ENCODE measurements around the gene DGKI. TPM values are rescaled to one million over a fixed set of nuclear protein-coding genes. Genes with fewer than 3 reads are reported as not detected.

Gene DGKI
- total and polyA plus RNA-seq, 7 donors = under 0.01 to 0.56 (median 0.44) TPM; not detected in 2

DNA sequence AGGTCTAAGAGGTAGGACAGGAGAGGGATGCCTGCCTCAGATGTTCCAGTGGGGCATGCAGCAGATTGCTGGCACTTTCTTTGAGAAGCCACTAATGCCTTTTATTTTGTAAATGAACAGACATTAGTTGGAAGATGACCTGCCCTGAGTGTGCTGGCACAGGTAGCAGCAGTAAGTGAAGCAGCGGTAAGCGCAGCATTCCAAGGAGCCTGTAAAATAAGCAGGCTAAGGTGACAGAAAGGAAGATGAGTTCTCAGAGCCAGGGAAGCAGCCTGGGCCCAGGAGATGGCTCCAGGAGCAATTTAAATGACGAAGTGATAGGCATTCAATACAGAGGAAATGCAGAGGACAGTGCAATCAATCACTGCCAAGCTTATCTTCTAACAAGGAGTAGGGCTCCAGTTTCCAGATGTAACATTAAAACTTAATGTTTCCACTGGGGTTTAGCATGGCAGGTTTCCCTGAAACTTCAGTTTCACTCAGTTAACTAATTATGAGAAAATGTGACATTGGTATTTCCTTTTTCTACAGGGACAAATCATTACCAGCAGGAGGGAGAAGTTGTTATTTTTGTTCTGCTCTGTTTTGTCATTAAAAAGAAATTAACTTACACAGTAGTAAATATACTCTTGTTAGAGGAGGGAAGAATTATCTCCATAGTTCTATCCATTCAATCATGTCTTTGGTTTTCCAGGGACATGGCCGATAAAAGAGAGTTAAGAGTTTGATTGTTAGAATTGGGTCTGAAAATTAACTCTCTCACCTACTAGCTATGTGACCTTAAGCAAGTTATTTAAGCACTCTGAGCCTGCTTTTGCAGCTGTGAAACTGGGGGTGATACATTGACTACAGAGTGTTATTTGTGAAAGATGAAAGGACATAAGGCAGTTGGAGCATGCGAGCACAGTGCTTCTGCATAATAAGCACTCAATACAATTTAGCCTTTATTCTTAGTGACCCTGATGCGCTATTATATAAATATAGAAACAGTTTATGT, 406.6 kb downstream of the DGKI start:
- H3K27me3 ChIP-seq (ENCODE audit: insufficient read depth in 3 of 3, low read length in 2 of 3) = no peaks in the 10 kb centered on the region
- 56 to 68% (median 67%) methylated on average over 6 of the region's 6 CpGs for WGBS, 3 donors
- TF ChIP-seq, protein P1, sequence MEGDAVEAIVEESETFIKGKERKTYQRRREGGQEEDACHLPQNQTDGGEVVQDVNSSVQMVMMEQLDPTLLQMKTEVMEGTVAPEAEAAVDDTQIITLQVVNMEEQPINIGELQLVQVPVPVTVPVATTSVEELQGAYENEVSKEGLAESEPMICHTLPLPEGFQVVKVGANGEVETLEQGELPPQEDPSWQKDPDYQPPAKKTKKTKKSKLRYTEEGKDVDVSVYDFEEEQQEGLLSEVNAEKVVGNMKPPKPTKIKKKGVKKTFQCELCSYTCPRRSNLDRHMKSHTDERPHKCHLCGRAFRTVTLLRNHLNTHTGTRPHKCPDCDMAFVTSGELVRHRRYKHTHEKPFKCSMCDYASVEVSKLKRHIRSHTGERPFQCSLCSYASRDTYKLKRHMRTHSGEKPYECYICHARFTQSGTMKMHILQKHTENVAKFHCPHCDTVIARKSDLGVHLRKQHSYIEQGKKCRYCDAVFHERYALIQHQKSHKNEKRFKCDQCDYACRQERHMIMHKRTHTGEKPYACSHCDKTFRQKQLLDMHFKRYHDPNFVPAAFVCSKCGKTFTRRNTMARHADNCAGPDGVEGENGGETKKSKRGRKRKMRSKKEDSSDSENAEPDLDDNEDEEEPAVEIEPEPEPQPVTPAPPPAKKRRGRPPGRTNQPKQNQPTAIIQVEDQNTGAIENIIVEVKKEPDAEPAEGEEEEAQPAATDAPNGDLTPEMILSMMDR (IDR thresholded peaks at IDR 0.05) = no peak
- DNase-seq (no peak), ATAC-seq (no peak)
- H3K27ac ChIP-seq = no peak overlapping the region
- intact Hi-C loops (cut with DNase I) = no loop called here
- no peaks in the 10 kb centered on the region for H3K36me3 ChIP-seq (ENCODE audit: insufficient read depth in 1 of 2, low read depth in 1 of 2)
- no peaks in the 10 kb centered on the region for H3K9me3 ChIP-seq
- H3K4me3 ChIP-seq = no peak overlapping the region
- H3K4me1 ChIP-seq = no peaks in the 10 kb centered on the region

DNA sequence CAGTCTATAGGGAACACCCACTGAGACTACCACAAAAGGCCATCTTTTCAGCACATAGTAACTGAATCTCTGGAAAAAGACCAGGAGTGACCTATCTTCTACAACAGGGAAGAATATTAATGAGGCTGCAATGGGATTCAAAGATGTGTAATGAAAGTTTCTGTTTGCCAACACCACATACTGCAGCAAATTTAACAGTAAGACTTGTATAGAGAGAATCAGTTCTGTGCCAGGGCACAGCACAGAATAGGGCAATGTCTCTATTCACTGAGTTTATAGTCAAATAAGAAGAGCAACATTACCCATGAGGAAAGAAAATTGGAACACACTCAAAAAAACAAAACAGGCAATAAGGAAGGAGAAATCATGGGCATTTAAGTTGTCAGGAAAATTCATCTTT, 411.8 kb downstream of the DGKI start:
- TF ChIP-seq, protein P1 (IDR thresholded peaks at IDR 0.05) = no peak
- no peak for DNase-seq
- no peak overlapping the region for H3K27ac ChIP-seq
- no peak overlapping the region for H3K4me3 ChIP-seq
- no peaks in the 10 kb centered on the region for H3K36me3 ChIP-seq (ENCODE audit: insufficient read depth in 1 of 2, low read depth in 1 of 2)
- H3K27me3 ChIP-seq (ENCODE audit: insufficient read depth in 3 of 3, low read length in 2 of 3) = no peaks in the 10 kb centered on the region
- no peaks in the 10 kb centered on the region for H3K9me3 ChIP-seq
- intact Hi-C loops (cut with DNase I) = no loop called here
- H3K4me1 ChIP-seq = no peaks in the 10 kb centered on the region
- no peak for ATAC-seq

DNA sequence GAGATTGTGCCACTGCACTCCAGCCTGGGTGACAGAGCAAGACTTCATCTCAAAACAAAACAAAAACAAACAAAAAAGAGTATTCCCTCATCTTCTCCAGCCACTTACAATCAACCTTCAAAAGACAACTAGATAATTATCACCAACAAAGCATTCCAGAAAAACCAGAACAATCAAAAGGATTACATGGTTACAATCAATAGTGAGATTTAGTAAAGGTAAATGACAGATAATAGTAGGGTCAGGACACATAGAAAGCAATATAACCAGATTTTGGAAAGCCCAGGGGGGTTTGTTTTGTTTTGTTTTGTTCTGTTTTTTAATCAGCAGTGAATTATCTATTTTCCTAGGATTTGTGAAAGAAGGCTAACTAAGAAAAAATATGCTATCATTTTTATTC, 412.2 kb downstream of the DGKI start:
- DNase-seq = no peak
- intact Hi-C loops (cut with DNase I) = no loop called here
- Histone ChIP-seq H3K27ac (no peak overlapping the region), H3K27me3 (ENCODE audit: insufficient read depth in 3 of 3, low read length in 2 of 3) (no peaks in the 10 kb centered on the region), H3K36me3 (ENCODE audit: insufficient read depth in 1 of 2, low read depth in 1 of 2) (no peaks in the 10 kb centered on the region), H3K4me3 (no peak overlapping the region), H3K4me1 (no peaks in the 10 kb centered on the region), H3K9me3 (no peaks in the 10 kb centered on the region)
- ATAC-seq = no peak
- TF ChIP-seq, protein P1 (IDR thresholded peaks at IDR 0.05) = no peak

DNA sequence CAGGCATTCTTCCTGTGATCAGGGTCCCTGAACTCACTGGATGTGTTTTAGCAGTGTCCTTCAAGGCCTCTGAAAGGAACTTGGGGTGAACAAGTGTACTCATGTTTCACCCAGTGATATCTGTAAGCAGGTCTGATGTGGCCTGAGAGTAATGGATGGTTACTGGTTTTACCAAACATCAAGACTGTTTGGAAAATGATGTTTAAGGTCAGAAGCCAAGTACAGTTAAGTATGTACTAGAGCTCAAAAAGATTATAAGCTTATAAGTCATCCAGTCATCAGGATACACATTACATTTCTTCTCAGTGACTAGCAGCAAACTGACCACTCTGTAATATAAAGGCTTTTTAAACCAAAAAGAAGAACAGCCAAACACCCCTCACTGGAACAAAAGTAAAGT, 423.5 kb downstream of the DGKI start:
- no peaks in the 10 kb centered on the region for H3K9me3 ChIP-seq
- H3K27me3 ChIP-seq (ENCODE audit: insufficient read depth in 3 of 3, low read length in 2 of 3) = no peaks in the 10 kb centered on the region
- no peak for DNase-seq
- no peaks in the 10 kb centered on the region for H3K36me3 ChIP-seq (ENCODE audit: insufficient read depth in 1 of 2, low read depth in 1 of 2)
- no peak overlapping the region for H3K4me3 ChIP-seq
- no peak for ATAC-seq
- intact Hi-C loops (cut with DNase I) = no loop called here
- TF ChIP-seq, protein P1 (IDR thresholded peaks at IDR 0.05) = no peak
- H3K4me1 ChIP-seq = no peaks in the 10 kb centered on the region
- H3K27ac ChIP-seq = no peak overlapping the region

DNA sequence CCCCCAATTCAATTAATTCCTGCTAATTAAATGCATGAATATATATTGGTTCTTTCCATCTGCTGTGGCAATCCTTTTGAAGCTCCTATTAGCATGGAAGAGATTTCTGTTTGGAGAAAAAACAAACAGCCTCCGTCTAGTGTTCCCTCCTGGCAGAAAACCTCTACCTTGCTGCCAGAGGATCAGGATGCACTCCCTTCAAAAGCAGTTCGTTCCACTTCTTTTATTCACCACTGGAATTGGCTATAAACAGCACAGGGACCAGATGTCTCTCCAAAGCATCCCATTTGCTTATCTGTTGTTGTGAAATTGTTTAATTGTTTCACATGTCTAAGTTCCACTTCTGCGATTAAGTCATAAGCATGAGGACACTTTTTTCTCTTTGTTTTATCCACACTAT, 425.4 kb downstream of the DGKI start:
- Histone ChIP-seq H3K9me3 (no peaks in the 10 kb centered on the region), H3K4me3 (no peak overlapping the region), H3K4me1 (no peaks in the 10 kb centered on the region), H3K36me3 (ENCODE audit: insufficient read depth in 1 of 2, low read depth in 1 of 2) (no peaks in the 10 kb centered on the region), H3K27ac (no peak overlapping the region), H3K27me3 (ENCODE audit: insufficient read depth in 3 of 3, low read length in 2 of 3) (no peaks in the 10 kb centered on the region)
- WGBS, 3 donors = 14 to 28% (median 19%) methylated on average over 3 of the region's 3 CpGs
- TF ChIP-seq, protein P1 (IDR thresholded peaks at IDR 0.05) = no peak
- ATAC-seq = no peak
- DNase-seq = no peak
- intact Hi-C loops (cut with DNase I) = no loop called here
